HCT116 (cell line): ENCODE results near the gene TMEM147. TPM values are rescaled to one million over a fixed set of nuclear protein-coding genes. Genes with fewer than 3 reads are reported as not detected.

Experiments used
- ATAC-seq: fragments of 200-7000 bp; cut with Tn5 transposase; 2 replicates; pipeline ENCODE4 v1.9.1; 2020; ENCODE audit warnings: mild to moderate bottlenecking, moderate library complexity
- BruUV-seq: library from RNA; stranded (reverse); fragments of 400-500 nt; replicated peaks from 2 replicates; lab custom pipeline; 2021; lab: Mats Ljungman, UMichigan
- CTCF ChIA-PET: fragments of 300-600 bp; sonication (Branson Sonifier 250); formaldehyde crosslinking; loops from one replicate; lab custom pipeline; 2021; ENCODE audit warnings: antibody characterized with exemption; lab: Charles Lee
- POLR2A ChIA-PET: fragments of 300-600, 350-600 bp; sonication (Branson Sonifier 250); formaldehyde crosslinking; loops from one replicate; lab custom pipeline; 2021; ENCODE audit warnings: antibody characterized with exemption; lab: Charles Lee
- RAD21 ChIA-PET, 2 experiments: fragments of 300-600 bp; sonication (Branson Sonifier 250); formaldehyde crosslinking; loops; one replicate each; lab custom pipeline; 2023; ENCODE audit warnings: low total read pairs in 2 of 2; ENCODE audit not compliant: uncharacterized antibody in 2 of 2, unreplicated experiment in 2 of 2, low non-redundant PET in 1 of 2; lab: Charles Lee
- DNase-seq: peaks from one replicate; pipeline ENCODE4 v3.0.0-alpha.2; 2010; ENCODE audit warnings: low read depth, low spot score
- H2AFZ ChIP-seq: fragments of 200-600 bp; shearing (Covaris generic), sonication (generic); 2 replicates; pipeline ENCODE4 v1.6.1; 2017; ENCODE audit warnings: low read depth, mixed run types, mixed read lengths, antibody characterized with exemption, low read length; ENCODE audit not compliant: poor library complexity, severe bottlenecking
- H3K27ac ChIP-seq: 2 replicates; pipeline ENCODE4 v1.5.1; 2012; ENCODE audit warnings: low read depth, low read length
- H3K27me3 ChIP-seq: fragments of 200-600 bp; sonication (generic); 2 replicates; pipeline ENCODE4 v1.6.1; 2016; ENCODE audit warnings: mixed run types, low read length, mixed read lengths; ENCODE audit not compliant: insufficient read depth
- H3K36me3 ChIP-seq, 2 experiments: fragments of 200-500 bp in 1 of 2; fragments of 200-600 bp in 1 of 2; sonication (Bioruptor generic) in 1 of 2; sonication (generic) in 1 of 2; 2 replicates each; pipeline versions ENCODE4 v1.5.1 to v1.6.1; 2014 to 2016; ENCODE audit warnings: low read length in 2 of 2, inconsistent platforms in 1 of 2, mixed read lengths in 1 of 2, mixed run types in 1 of 2; ENCODE audit not compliant: insufficient read depth in 2 of 2, control insufficient read depth in 1 of 2
- H3K4me1 ChIP-seq, 2 experiments: fragments of 200-600 bp in 1 of 2; sonication (generic) in 1 of 2; 2 replicates each; pipeline versions ENCODE4 v1.5.1 to v1.6.1; 2012 to 2017; ENCODE audit warnings: low read length in 2 of 2, inconsistent platforms in 1 of 2, mild to moderate bottlenecking in 1 of 2, mixed read lengths in 1 of 2, mixed run types in 1 of 2, moderate library complexity in 1 of 2; ENCODE audit not compliant: insufficient read depth in 2 of 2, control insufficient read depth in 1 of 2
- H3K4me2 ChIP-seq: fragments of 200-600 bp; sonication (generic); 2 replicates; pipeline ENCODE4 v1.6.1; 2017; ENCODE audit warnings: mixed run types, low read length, mixed read lengths
- H3K4me3 ChIP-seq, 2 experiments: fragments of 200-600 bp in 1 of 2; sonication (generic) in 1 of 2; replicated peaks in 1 of 2; 2 replicates each; pipeline ENCODE4 v1.5.1; 2011 to 2016; ENCODE audit warnings: low read length in 2 of 2, control low read depth in 1 of 2, low read depth in 1 of 2, mild to moderate bottlenecking in 1 of 2, mixed read lengths in 1 of 2, mixed run types in 1 of 2
- H3K79me2 ChIP-seq: fragments of 200-600 bp; sonication (generic); 2 replicates; pipeline ENCODE4 v1.6.1; 2017; ENCODE audit warnings: mild to moderate bottlenecking, mixed run types, low read length, moderate library complexity, mixed read lengths; ENCODE audit not compliant: insufficient read depth
- H3K9ac ChIP-seq: fragments of 200-600 bp; sonication (generic); 2 replicates; pipeline ENCODE4 v1.6.1; 2016; ENCODE audit warnings: low read length, mixed read lengths
- H3K9me2 ChIP-seq: fragments of 200-600 bp; sonication (generic), shearing (Covaris generic); 2 replicates; pipeline ENCODE4 v1.6.1; 2017; ENCODE audit warnings: mixed run types, mild to moderate bottlenecking, moderate library complexity; ENCODE audit not compliant: insufficient read depth
- H3K9me3 ChIP-seq, 2 experiments: fragments of 200-500 bp in 1 of 2; fragments of 200-600 bp in 1 of 2; sonication (Bioruptor generic) in 1 of 2; sonication (generic) in 1 of 2; 2 replicates each; pipeline ENCODE4 v1.6.1; 2014 to 2017; ENCODE audit warnings: low read length in 2 of 2, mixed read lengths in 2 of 2, inconsistent platforms in 1 of 2, low read depth in 1 of 2, mild to moderate bottlenecking in 1 of 2, mixed run types in 1 of 2, moderate library complexity in 1 of 2; ENCODE audit not compliant: control insufficient read depth in 1 of 2, insufficient read depth in 1 of 2
- H4K20me1 ChIP-seq: fragments of 200-600 bp; sonication (generic), shearing (Covaris generic); 2 replicates; pipeline ENCODE4 v1.6.1; 2017; ENCODE audit warnings: mixed run types, mild to moderate bottlenecking, moderate library complexity; ENCODE audit not compliant: insufficient read depth
- intact Hi-C: fragments of 100-400 bp; cut with micrococcal nuclease; formaldehyde crosslinking; loops from 2 replicates; pipeline ENCODE4 v1.10.0; 2022
- total RNA-seq: library from RNA; stranded (reverse); gene quantifications from one replicate; pipeline ENCODE4 v1.2.1, GENCODE V29; 2021; ENCODE audit not compliant: unreplicated experiment
- TF ChIP-seq, protein P1 (sequence below): IDR thresholded peaks from 2 replicates; pipeline ENCODE4 v1.6.1; 2012

The TMEM147 gene
- total RNA-seq, 1 experiment from 2014 or later = 128 TPM

GRCh38 chr19:35596366-35596999 lies 51.1 kb downstream of the TMEM147 start:
- no peaks in the 10 kb centered on the region for H4K20me1 ChIP-seq

More at GRCh38 chr19:35596366-35596999, 51.1 kb downstream of the TMEM147 start:
- no TSS peak for BruUV-seq
- intact Hi-C loops = no loop called here
- Histone ChIP-seq H3K4me1 (peaks cover 2 to 14% of the 10 kb centered on the region in 2 experiments; a peak in 3 of 4 replicates), H3K4me2 (no peak overlapping the region), H3K9ac (no peak overlapping the region), H3K27ac (no peak overlapping the region), H3K27me3 (no peaks in the 10 kb centered on the region), H3K9me3 (no peaks in the 10 kb centered on the region), H3K4me3 (no peak overlapping the region), H2AFZ (no peak overlapping the region), H3K9me2 (no peaks in the 10 kb centered on the region), H3K36me3 (no peaks in the 10 kb centered on the region), H3K79me2 (no peaks in the 10 kb centered on the region)
- ATAC-seq (peak; percentile 84), DNase-seq (no peak)
- TF ChIP-seq, protein P1, sequence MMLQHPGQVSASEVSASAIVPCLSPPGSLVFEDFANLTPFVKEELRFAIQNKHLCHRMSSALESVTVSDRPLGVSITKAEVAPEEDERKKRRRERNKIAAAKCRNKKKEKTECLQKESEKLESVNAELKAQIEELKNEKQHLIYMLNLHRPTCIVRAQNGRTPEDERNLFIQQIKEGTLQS = no peak
- ChIA-PET POLR2A (interaction anchor here (1.4 kb wide), 1 partner anchor 48 kb away, joined by 4 read pairs; no protein-coding TSS in a partner anchor), CTCF (no interaction called here), RAD21 (no interaction called here)

Other genes with a start within 250 kb of the TMEM147 start
- gene CD22, start 216.4 kb upstream of the TMEM147 start, total RNA-seq = 7.0 TPM
- not detected for gene FFAR1, start 197.7 kb upstream of the TMEM147 start, total RNA-seq
- gene FFAR3, start 187.2 kb upstream of the TMEM147 start, total RNA-seq = not detected
- gene GPR42, start 174.6 kb upstream of the TMEM147 start, total RNA-seq = not detected
- not detected for gene FFAR2, start 97.4 kb upstream of the TMEM147 start, total RNA-seq
- gene KRTDAP, start 55.2 kb upstream of the TMEM147 start, total RNA-seq = 0.74 TPM
- gene DMKN, start 32.0 kb upstream of the TMEM147 start, total RNA-seq = 246 TPM
- 0.66 TPM for gene SBSN, start 17.3 kb upstream of the TMEM147 start, total RNA-seq
- not detected for gene GAPDHS, start 12.2 kb upstream of the TMEM147 start, total RNA-seq
- gene ATP4A, start 18.0 kb downstream of the TMEM147 start, total RNA-seq = 0.27 TPM
- not detected for gene PMIS2, start 40.5 kb downstream of the TMEM147 start, total RNA-seq
- 31.7 TPM for gene HAUS5, start 67.1 kb downstream of the TMEM147 start, total RNA-seq
- 87.2 TPM for gene RBM42, start 83.4 kb downstream of the TMEM147 start, total RNA-seq
- 1.5 TPM for gene ETV2, start 96.1 kb downstream of the TMEM147 start, total RNA-seq
- 496 TPM for gene COX6B1, start 102.7 kb downstream of the TMEM147 start, total RNA-seq
- 0.69 TPM for gene UPK1A, start 120.9 kb downstream of the TMEM147 start, total RNA-seq
- gene ZBTB32, start 158.9 kb downstream of the TMEM147 start, total RNA-seq = not detected
- 29.9 TPM for gene KMT2B, start 172.4 kb downstream of the TMEM147 start, total RNA-seq
- 8.3 TPM for gene IGFLR1, start 196.8 kb downstream of the TMEM147 start, total RNA-seq
- 15.6 TPM for gene U2AF1L4, start 199.8 kb downstream of the TMEM147 start, total RNA-seq
- 55.3 TPM for gene PSENEN, start 200.0 kb downstream of the TMEM147 start, total RNA-seq
- gene LIN37, start 202.9 kb downstream of the TMEM147 start, total RNA-seq = 10.1 TPM
- gene HSPB6, start 211.4 kb downstream of the TMEM147 start, total RNA-seq = 0.93 TPM
- 42.5 TPM for gene PROSER3, start 212.6 kb downstream of the TMEM147 start, total RNA-seq
- gene ARHGAP33, start 229.9 kb downstream of the TMEM147 start, total RNA-seq = 30.2 TPM